Measurements from ENCODE around the gene ADGRD1. TPM values are rescaled to one million over a fixed set of nuclear protein-coding genes. Genes with fewer than 3 reads are reported as not detected.

Gene ADGRD1
- total and polyA plus RNA-seq, 8 donors = 25.6 to 167 (median 33.4) TPM

DNA sequence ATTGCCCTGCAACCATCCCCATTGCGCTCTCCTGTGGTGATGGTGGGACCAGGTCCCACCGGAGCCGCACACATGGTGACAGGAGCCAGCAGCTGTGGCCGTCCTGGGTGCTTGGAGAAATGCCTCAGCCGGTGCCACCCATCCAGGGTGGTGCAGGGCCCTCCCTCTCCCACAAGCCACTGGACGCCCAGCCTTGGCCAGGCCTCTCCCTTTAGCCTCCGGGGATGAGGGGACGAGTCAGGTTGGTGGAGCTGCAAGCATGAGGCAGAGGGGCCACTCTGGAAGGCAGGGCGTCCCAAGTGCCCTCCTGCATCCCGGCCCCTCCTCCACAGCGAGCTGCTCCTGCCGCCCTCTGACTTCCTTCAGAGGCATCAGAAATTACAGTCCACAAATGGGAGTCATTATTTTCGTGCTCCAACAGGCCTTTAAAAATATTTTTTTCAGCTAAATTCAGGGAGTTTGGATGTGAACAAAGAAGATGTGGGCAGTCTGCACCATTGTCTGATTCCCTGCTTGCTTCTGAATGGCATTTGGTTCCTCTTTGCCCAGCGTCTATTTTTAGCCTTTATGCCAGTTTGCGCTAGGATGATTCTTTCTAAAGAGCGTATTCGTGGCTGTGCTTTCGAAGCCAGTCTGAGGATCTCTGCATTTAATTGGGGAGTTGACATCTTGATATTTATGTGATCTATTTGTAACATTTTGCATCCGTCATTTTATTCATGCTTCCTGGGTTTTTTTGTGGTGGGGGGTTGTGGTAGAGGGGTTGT lies 189.4 kb downstream of the ADGRD1 start:
- no peaks in the 10 kb centered on the region for H3K9me3 ChIP-seq
- peaks cover 0 to 10% of the 10 kb centered on the region in 2 donors for H3K36me3 ChIP-seq
- no peaks in the 10 kb centered on the region for H3K27me3 ChIP-seq
- no peak overlapping the region for H3K27ac ChIP-seq
- TF ChIP-seq, protein P1, sequence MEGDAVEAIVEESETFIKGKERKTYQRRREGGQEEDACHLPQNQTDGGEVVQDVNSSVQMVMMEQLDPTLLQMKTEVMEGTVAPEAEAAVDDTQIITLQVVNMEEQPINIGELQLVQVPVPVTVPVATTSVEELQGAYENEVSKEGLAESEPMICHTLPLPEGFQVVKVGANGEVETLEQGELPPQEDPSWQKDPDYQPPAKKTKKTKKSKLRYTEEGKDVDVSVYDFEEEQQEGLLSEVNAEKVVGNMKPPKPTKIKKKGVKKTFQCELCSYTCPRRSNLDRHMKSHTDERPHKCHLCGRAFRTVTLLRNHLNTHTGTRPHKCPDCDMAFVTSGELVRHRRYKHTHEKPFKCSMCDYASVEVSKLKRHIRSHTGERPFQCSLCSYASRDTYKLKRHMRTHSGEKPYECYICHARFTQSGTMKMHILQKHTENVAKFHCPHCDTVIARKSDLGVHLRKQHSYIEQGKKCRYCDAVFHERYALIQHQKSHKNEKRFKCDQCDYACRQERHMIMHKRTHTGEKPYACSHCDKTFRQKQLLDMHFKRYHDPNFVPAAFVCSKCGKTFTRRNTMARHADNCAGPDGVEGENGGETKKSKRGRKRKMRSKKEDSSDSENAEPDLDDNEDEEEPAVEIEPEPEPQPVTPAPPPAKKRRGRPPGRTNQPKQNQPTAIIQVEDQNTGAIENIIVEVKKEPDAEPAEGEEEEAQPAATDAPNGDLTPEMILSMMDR (IDR thresholded peaks at IDR 0.05) = no peak
- H3K4me3 ChIP-seq = no peak overlapping the region
- ATAC-seq (no peak), DNase-seq (no peak)
- intact Hi-C loops (cut with DNase I) = no loop called here
- no peaks in the 10 kb centered on the region for H3K4me1 ChIP-seq

DNA sequence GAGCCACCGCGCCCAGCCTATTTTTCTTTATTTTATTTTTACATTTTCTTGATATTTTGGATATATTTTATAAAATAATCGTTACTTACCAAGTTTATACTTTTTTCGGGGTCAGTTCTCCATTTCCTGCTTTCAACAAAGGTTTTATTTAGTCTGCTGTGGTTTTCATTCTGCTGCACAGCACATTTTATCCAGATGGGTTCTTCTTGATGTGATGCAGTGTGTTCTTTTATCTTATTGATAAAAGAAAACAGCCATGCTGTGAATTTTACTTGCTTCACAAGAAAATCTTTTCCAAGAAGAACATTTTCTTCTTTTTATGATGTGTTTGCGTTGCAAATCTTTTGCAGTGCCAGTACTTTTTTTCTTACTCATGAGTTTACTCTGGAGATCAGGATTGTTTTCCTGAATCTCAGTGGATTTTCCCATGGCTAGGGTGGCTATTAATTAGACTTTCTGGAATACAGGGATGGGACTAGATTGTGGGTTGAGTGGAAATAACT lies 192.5 kb downstream of the ADGRD1 start:
- no peaks in the 10 kb centered on the region for H3K27me3 ChIP-seq
- no peak for DNase-seq
- H3K27ac ChIP-seq = no peak overlapping the region
- TF ChIP-seq, protein P1 (IDR thresholded peaks at IDR 0.05) = no peak
- no peak for ATAC-seq
- no peaks in the 10 kb centered on the region for H3K36me3 ChIP-seq
- no peaks in the 10 kb centered on the region for H3K9me3 ChIP-seq
- intact Hi-C loops (cut with DNase I) = no loop called here
- no peaks in the 10 kb centered on the region for H3K4me1 ChIP-seq
- H3K4me3 ChIP-seq = no peak overlapping the region

DNA sequence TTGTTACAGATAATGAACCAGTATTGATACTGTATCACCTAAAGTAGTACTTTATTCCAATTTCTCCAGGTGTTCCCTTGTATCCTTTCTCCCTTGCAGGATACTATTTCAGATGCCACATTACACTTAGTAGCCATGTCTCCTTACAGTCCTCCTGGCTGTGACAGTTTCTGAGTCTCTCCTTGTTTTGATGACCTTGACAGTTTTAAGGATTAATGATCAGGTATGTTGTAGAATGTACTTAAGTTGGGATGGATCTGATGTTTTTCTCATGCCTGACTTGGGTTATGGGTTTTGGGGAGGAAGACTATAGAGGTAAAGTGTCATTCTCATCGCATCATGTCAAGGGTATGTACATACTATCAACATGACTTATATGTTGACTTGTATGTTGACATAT lies 193.6 kb downstream of the ADGRD1 start:
- no peak for ATAC-seq
- Histone ChIP-seq H3K36me3 (no peaks in the 10 kb centered on the region), H3K27ac (no peak overlapping the region), H3K4me1 (no peaks in the 10 kb centered on the region), H3K9me3 (no peaks in the 10 kb centered on the region), H3K27me3 (no peaks in the 10 kb centered on the region), H3K4me3 (no peak overlapping the region)
- DNase-seq = no peak
- TF ChIP-seq, protein P1 (IDR thresholded peaks at IDR 0.05) = no peak
- intact Hi-C loops (cut with DNase I) = no loop called here

DNA sequence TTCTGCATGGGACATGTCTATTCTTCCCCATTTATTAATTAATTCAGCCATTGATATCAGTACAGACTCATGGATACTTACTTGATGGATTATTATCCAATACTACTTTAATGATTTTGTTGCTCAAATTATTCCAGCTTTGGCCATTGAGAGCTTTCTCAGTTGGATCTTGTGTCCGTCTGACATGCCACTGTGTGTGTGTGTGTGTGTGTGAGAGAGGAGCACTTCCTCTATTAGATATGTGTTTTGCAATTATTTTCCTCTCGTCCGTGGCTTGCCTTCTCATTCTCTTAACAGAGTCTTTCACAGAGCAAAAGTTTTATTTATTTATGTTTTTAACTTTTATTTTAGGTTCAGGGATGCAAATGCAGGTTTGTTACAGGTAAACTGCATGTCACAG lies 194.2 kb downstream of the ADGRD1 start:
- Histone ChIP-seq H3K27ac (no peak overlapping the region), H3K9me3 (no peaks in the 10 kb centered on the region), H3K36me3 (no peaks in the 10 kb centered on the region), H3K27me3 (no peaks in the 10 kb centered on the region), H3K4me3 (no peak overlapping the region), H3K4me1 (no peaks in the 10 kb centered on the region)
- DNase-seq (no peak), ATAC-seq (no peak)
- TF ChIP-seq, protein P1 (IDR thresholded peaks at IDR 0.05) = no peak
- intact Hi-C loops (cut with DNase I) = no loop called here

DNA sequence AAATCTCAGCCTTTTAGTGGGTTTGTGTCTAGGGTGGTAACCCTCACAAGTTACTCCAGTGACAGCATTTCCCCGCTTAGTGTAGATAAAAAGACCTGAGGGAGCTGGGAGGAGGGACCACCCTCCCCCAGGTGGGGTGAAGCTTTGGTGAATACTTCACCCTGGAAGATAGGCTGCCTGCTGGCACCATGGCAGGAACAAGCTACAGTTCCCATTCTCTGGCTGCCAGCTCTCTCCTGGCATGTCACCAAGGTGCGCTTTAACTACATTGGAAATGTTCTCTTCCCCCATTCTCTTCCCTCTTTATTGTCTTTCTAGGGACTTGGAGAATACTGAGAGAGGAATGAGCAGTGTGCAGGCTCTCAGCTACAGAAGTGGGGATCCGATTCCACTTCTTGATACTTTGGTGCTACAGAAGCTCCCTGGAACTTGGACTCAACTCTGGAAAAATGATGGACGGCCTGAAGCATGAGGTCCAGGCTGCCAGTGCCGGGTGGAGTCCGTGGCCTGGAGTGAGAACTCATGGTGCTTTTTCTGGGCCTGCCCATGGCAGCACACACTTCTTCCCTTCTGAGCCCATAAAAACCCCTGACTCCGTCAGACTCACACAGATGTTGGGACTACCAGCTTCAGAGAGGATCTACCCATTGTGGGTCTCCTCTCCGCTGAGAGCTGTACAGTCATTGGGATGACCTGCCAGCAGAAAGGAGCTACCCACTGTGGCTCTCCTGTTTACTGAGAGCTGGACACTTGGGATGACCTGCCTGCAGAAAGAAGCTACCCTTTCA lies 198.0 kb downstream of the ADGRD1 start:
- H3K4me3 ChIP-seq = no peak overlapping the region
- no peaks in the 10 kb centered on the region for H3K36me3 ChIP-seq
- intact Hi-C loops (cut with DNase I) = no loop called here
- no peak overlapping the region for H3K27ac ChIP-seq
- no peak for ATAC-seq
- TF ChIP-seq, protein P1 (IDR thresholded peaks at IDR 0.05) = no peak
- no peak for DNase-seq
- no peaks in the 10 kb centered on the region for H3K27me3 ChIP-seq
- no peaks in the 10 kb centered on the region for H3K9me3 ChIP-seq
- H3K4me1 ChIP-seq = no peaks in the 10 kb centered on the region

Measured in left lung (tissue), 10 donors.